ENCODE data around the gene CUL3. TPM values are rescaled to one million over a fixed set of nuclear protein-coding genes. Genes with fewer than 3 reads are reported as not detected.

Gene CUL3
- total RNA-seq, 1 experiment from 2014 or later = 95.7 TPM

- Histone ChIP-seq H3K9ac (ENCODE audit: low read length) (no peak overlapping the region), H3K4me2 (ENCODE audit: low read length) (no peak overlapping the region), H3K27ac (ENCODE audit: low read depth, low read length) (no peak overlapping the region), H3K4me1 (ENCODE audit: control insufficient read depth in 1 of 2, insufficient read depth in 2 of 2, low read length in 2 of 2) (no peaks in the 10 kb centered on the region), H3K36me3 (ENCODE audit: control insufficient read depth in 1 of 2, insufficient read depth in 2 of 2, low read length in 2 of 2) (no peaks in the 10 kb centered on the region), H3K27me3 (ENCODE audit: insufficient read depth, low read length) (no peaks in the 10 kb centered on the region), H2AFZ (ENCODE audit: low read depth, low read length, poor library complexity, severe bottlenecking) (no peak overlapping the region), H3K9me3 (ENCODE audit: control insufficient read depth in 1 of 2, insufficient read depth in 1 of 2, low read depth in 1 of 2, low read length in 2 of 2) (no peaks in the 10 kb centered on the region), H4K20me1 (ENCODE audit: insufficient read depth) (peaks cover 19% of the 10 kb centered on the region; the same call in 1 of the 2 replicates), H3K79me2 (ENCODE audit: insufficient read depth, low read length) (peaks cover 100% of the 10 kb centered on the region), H3K9me2 (ENCODE audit: insufficient read depth) (no peaks in the 10 kb centered on the region), H3K4me3 (replicated peaks in 1 of 2; ENCODE audit: low read depth in 1 of 2, low read length in 2 of 2) (no peak overlapping the region)
- no TSS peak for BruUV-seq (replicated peaks)
- RAD21 ChIA-PET (ENCODE audit: low non-redundant PET in 1 of 2, low total read pairs in 2 of 2, uncharacterized antibody in 2 of 2, unreplicated experiment in 2 of 2) = no interaction called here
- CTCF ChIA-PET = no interaction called here
- intact Hi-C loops (cut with micrococcal nuclease) = no loop called here
- TF ChIP-seq MAX (IDR thresholded peaks at IDR 0.05) = no peak
- TF ChIP-seq POLR2A (IDR thresholded peaks at IDR 0.05; ENCODE audit: borderline replicate concordance, extremely low read depth, insufficient read depth, insufficient read length) = no peak
- no peak for TF ChIP-seq TCF7L2 (IDR thresholded peaks at IDR 0.05; ENCODE audit: borderline replicate concordance, extremely low read depth, insufficient read depth, insufficient read length)
- ATAC-seq = no peak
- no peak for DNase-seq (ENCODE audit: low read depth, low spot score)
- POLR2A ChIA-PET = no interaction called here
Observed at GRCh38 chr2:224543939-224544338, 41.2 kb downstream of the CUL3 start.

DNA sequence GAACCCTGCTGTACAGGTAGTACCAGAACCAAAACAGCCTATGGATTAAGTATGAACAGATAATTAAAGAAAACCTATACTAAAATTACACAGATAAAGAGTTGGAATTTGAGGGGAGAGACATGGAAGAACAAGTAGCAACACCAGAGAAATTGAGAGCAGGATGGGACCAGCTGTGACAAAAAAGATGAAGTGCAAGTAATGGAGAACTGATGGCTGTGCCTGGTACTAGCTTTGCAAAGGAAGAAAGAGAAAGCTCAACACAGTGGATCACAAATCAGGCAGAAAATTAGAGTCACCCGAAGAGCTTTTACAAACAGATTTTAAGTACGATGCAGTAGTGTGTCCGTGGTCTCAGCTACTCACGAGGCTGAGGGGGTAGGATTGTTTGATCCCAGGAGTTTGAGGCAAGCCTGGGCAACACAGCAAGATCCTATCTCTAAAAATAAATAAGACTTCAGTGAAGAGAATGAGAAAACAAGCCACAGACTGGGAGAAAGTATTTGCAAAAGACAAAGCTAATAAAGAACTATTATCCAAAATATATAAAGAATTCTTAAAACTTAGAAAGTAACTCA lies 46.5 kb downstream of the CUL3 start:
- ATAC-seq (no peak), DNase-seq (ENCODE audit: low read depth, low spot score) (no peak)
- Histone ChIP-seq H2AFZ (ENCODE audit: low read depth, low read length, poor library complexity, severe bottlenecking) (no peak overlapping the region), H3K9me3 (ENCODE audit: control insufficient read depth in 1 of 2, insufficient read depth in 1 of 2, low read depth in 1 of 2, low read length in 2 of 2) (no peaks in the 10 kb centered on the region), H3K27me3 (ENCODE audit: insufficient read depth, low read length) (no peaks in the 10 kb centered on the region), H4K20me1 (ENCODE audit: insufficient read depth) (peaks cover 28% of the 10 kb centered on the region; the same call in 1 of the 2 replicates), H3K27ac (ENCODE audit: low read depth, low read length) (no peak overlapping the region), H3K4me3 (replicated peaks in 1 of 2; ENCODE audit: low read depth in 1 of 2, low read length in 2 of 2) (no peak overlapping the region), H3K9ac (ENCODE audit: low read length) (no peak overlapping the region), H3K36me3 (ENCODE audit: control insufficient read depth in 1 of 2, insufficient read depth in 2 of 2, low read length in 2 of 2) (no peaks in the 10 kb centered on the region), H3K79me2 (ENCODE audit: insufficient read depth, low read length) (peaks cover 97% of the 10 kb centered on the region), H3K9me2 (ENCODE audit: insufficient read depth) (no peaks in the 10 kb centered on the region), H3K4me1 (ENCODE audit: control insufficient read depth in 1 of 2, insufficient read depth in 2 of 2, low read length in 2 of 2) (no peaks in the 10 kb centered on the region), H3K4me2 (ENCODE audit: low read length) (no peak overlapping the region)
- POLR2A ChIA-PET = no interaction called here
- BruUV-seq (replicated peaks) = no TSS peak
- CTCF ChIA-PET = no interaction called here
- no peak for TF ChIP-seq RAD21 (IDR thresholded peaks at IDR 0.05; ENCODE audit: low read depth)
- RAD21 ChIA-PET (ENCODE audit: low non-redundant PET in 1 of 2, low total read pairs in 2 of 2, uncharacterized antibody in 2 of 2, unreplicated experiment in 2 of 2) = no interaction called here
- intact Hi-C loops (cut with micrococcal nuclease) = no loop called here
